Smooth muscle cell (in vitro differentiated cells): ENCODE data around the gene CHST12. TPM values are rescaled to one million over a fixed set of nuclear protein-coding genes. Genes with fewer than 3 reads are reported as not detected.

Experiments used
- DNase-seq: peaks from one replicate; lab custom pipeline; 2025; ENCODE audit not compliant: unreplicated experiment; lab: John Stamatoyannopoulos, UW
- H2AFZ ChIP-seq: fragments of 200-600 bp; sonication (generic); 2 replicates; pipeline ENCODE4 v1.6.0; 2016; ENCODE audit warnings: antibody characterized with exemption, low read depth, mild to moderate bottlenecking
- H3F3A ChIP-seq: fragments of 200-600 bp; sonication (generic); 2 replicates; pipeline ENCODE4 v1.6.0; 2017; ENCODE audit warnings: antibody characterized with exemption, low read depth
- H3K27ac ChIP-seq: fragments of 200-600 bp; sonication (generic); 2 replicates; pipeline ENCODE4 v1.5.1; 2016; ENCODE audit warnings: low read depth, mild to moderate bottlenecking
- H3K27me3 ChIP-seq: fragments of 200-600 bp; sonication (generic); 2 replicates; pipeline ENCODE4 v1.6.1; 2016; ENCODE audit warnings: low read depth, mild to moderate bottlenecking
- H3K36me3 ChIP-seq: fragments of 200-600 bp; sonication (generic); 2 replicates; pipeline ENCODE4 v1.5.1; 2016; ENCODE audit warnings: low read depth
- H3K4me1 ChIP-seq: fragments of 200-600 bp; sonication (generic); 2 replicates; pipeline ENCODE4 v1.5.1; 2016; ENCODE audit warnings: low read depth
- H3K4me2 ChIP-seq: fragments of 200-600 bp; sonication (generic); 2 replicates; pipeline ENCODE4 v1.6.0; 2016; ENCODE audit warnings: mild to moderate bottlenecking
- H3K4me3 ChIP-seq: fragments of 200-600 bp; sonication (generic); 2 replicates; pipeline ENCODE4 v1.5.1; 2016; ENCODE audit warnings: mild to moderate bottlenecking
- H3K79me2 ChIP-seq: fragments of 200-600 bp; sonication (generic); 2 replicates; pipeline ENCODE4 v1.6.0; 2016; ENCODE audit warnings: low read depth, mild to moderate bottlenecking
- H3K9ac ChIP-seq: fragments of 200-600 bp; sonication (generic); 2 replicates; pipeline ENCODE4 v1.6.0; 2016; ENCODE audit warnings: low read depth
- H3K9me3 ChIP-seq: fragments of 200-600 bp; sonication (generic); replicated peaks from 2 replicates; pipeline ENCODE4 v1.5.1; 2016; ENCODE audit warnings: low read depth
- H4K20me1 ChIP-seq: fragments of 200-600 bp; sonication (generic); 2 replicates; pipeline ENCODE4 v1.6.0; 2016; ENCODE audit warnings: low read depth
- WGBS: methylation state at CpG from one replicate; pipeline ENCODE4 v1.1.7; 2016; ENCODE audit warnings: low lambda C conversion rate; 5-methylcytosine and 5-hydroxymethylcytosine counted together
- polyA plus RNA-seq: library from polyadenylated mRNA; unstranded; fragments of >200 nt; fragmentation: Nextera tagmentation; extraction: Ambion mirVana; gene quantifications from 2 replicates; pipeline ENCODE4 v1.2.1, GENCODE V29; 2016
- total RNA-seq: library from RNA; depleted of rRNA; stranded (reverse); fragments of >200 nt; gene quantifications from 2 replicates; pipeline ENCODE4 v1.2.3, GENCODE V29; 2014
- TF ChIP-seq, protein P1 (sequence below): fragments of 200-600 bp; sonication (generic); IDR thresholded peaks from 2 replicates; pipeline ENCODE4 v1.5.1; 2017; ENCODE audit warnings: borderline replicate concordance, mild to moderate bottlenecking, antibody characterized with exemption; ENCODE audit not compliant: insufficient read depth, poor library complexity, severe bottlenecking

The CHST12 gene
- total and polyA plus RNA-seq, 2 experiments from 2014 or later, result 10.1 to 19.7 TPM

DNA sequence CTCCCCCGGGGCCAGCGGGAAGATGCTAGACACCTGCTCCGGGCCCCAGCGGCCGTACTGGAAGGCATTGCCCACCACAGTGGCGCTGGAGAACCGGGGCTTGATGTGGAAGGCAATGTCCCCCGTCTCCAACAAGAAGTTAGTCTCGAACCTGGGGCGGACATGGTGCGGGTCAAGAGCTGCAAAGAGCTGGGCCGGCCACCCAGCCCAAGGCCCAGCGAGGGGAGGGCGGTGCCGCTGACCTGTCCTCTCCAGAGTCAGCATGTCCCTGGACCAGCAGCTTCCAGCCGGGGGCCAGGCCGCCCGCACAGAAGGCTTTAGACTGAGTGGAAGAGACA is 72.2 kb downstream of the CHST12 start:
- Histone ChIP-seq H3K4me2 (no peak overlapping the region), H4K20me1 (no peaks in the 10 kb centered on the region), H3K27me3 (no peaks in the 10 kb centered on the region), H2AFZ (no peak overlapping the region), H3K27ac (no peak overlapping the region), H3K36me3 (no peaks in the 10 kb centered on the region), H3K4me1 (peaks cover 15% of the 10 kb centered on the region), H3F3A (no peaks in the 10 kb centered on the region), H3K79me2 (no peaks in the 10 kb centered on the region), H3K9me3 (no peaks in the 10 kb centered on the region), H3K4me3 (no peak overlapping the region), H3K9ac (no peak overlapping the region)
- 96% methylated on average over 18 of the region's 18 CpGs for WGBS
- TF ChIP-seq, protein P1, sequence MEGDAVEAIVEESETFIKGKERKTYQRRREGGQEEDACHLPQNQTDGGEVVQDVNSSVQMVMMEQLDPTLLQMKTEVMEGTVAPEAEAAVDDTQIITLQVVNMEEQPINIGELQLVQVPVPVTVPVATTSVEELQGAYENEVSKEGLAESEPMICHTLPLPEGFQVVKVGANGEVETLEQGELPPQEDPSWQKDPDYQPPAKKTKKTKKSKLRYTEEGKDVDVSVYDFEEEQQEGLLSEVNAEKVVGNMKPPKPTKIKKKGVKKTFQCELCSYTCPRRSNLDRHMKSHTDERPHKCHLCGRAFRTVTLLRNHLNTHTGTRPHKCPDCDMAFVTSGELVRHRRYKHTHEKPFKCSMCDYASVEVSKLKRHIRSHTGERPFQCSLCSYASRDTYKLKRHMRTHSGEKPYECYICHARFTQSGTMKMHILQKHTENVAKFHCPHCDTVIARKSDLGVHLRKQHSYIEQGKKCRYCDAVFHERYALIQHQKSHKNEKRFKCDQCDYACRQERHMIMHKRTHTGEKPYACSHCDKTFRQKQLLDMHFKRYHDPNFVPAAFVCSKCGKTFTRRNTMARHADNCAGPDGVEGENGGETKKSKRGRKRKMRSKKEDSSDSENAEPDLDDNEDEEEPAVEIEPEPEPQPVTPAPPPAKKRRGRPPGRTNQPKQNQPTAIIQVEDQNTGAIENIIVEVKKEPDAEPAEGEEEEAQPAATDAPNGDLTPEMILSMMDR, result no peak
- no peak for DNase-seq

DNA sequence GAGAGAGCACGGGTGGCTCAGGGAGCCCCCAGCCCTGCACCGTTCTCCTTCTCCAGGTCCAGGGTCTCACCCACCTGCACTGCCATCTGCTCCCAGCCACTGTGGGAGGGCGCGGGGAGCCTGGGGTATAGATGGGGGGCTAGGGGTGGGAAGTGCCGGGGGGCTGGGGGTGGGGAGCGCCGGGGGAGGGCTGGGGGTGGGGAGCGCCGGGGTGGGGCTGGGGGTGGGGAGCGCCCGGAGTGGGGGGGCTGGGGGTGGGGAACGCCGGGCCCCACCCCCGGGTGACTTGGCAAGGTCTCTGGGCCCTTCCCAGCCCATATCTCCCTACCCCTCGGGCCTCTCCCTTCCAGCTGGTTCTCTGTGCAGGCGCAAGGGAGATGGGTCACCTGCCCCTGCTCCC is 72.9 kb downstream of the CHST12 start, which contains the start of gene GRIFIN:
TSS of gene GRIFIN (minus strand) at position 101 of the 400 bp plus-strand sequence. CDS start at position 86, 15 bp downstream.
- Histone ChIP-seq H3K9ac (no peak within 1 kb of the TSS), H3K27me3 (no peaks in the 10 kb centered on the region)
- WGBS, result 96% methylated on average over 5 of the region's 16 CpGs

DNA sequence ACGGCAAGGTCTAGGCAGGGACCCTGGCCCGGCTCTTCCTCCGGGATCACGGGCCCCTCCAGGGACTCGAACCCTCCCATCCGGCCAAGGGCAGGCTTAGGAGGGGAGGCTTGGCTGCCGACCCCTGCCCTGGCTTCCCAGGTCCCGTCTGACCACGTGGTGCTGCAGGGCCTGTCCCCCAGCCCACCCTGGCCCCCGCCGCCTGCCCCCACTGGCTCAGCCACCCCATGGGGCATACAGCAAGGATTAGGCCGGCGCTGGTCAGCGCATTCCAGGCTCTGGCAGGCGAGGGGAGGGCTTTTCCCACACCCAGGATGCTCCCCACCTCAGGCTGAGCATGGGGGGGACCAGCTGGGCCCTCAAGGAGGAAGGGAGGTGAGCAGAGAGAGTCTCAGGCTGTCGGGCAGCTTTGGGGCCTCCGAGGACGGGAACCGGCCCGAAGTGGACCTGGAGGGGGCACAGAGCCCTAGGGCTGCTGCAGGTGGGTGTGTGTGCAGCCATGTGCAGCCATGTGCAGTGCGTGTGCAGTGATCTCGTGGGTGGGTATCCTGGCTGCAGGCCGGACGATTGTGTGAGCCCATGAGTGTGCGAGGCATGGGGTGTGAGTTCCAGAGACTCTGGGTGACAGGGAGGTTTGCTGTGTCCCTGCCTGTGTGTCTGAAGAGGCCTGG is 73.5 kb downstream of the CHST12 start:
- 86% methylated on average over 25 of the region's 25 CpGs for WGBS
- H3K4me2 ChIP-seq, result no peak overlapping the region
- TF ChIP-seq, protein P1, result no peak

More for the DNA sequence above, 72.9 kb downstream of the CHST12 start, which contains the start of gene GRIFIN:
- H3F3A ChIP-seq, result no peaks in the 10 kb centered on the region
- H3K4me3 ChIP-seq, result no peak within 1 kb of the TSS
- DNase-seq, result no peak
- no peaks in the 10 kb centered on the region for H3K9me3 ChIP-seq
- no peak within 1 kb of the TSS for H3K4me2 ChIP-seq
- TF ChIP-seq, protein P1, result no peak
- H4K20me1 ChIP-seq, result no peaks in the 10 kb centered on the region
- H2AFZ ChIP-seq, result no peak within 1 kb of the TSS
- H3K27ac ChIP-seq, result no peak within 1 kb of the TSS
- no peaks in the 10 kb centered on the region for H3K79me2 ChIP-seq
- H3K36me3 ChIP-seq, result no peaks in the 10 kb centered on the region
- peaks cover 15% of the 10 kb centered on the region for H3K4me1 ChIP-seq

More for the DNA sequence above, 73.5 kb downstream of the CHST12 start:
- H3K27ac ChIP-seq, result no peak overlapping the region
- H3K9me3 ChIP-seq, result no peaks in the 10 kb centered on the region
- H3K79me2 ChIP-seq, result no peaks in the 10 kb centered on the region
- H4K20me1 ChIP-seq, result no peaks in the 10 kb centered on the region
- no peaks in the 10 kb centered on the region for H3K36me3 ChIP-seq
- H3F3A ChIP-seq, result no peaks in the 10 kb centered on the region
- DNase-seq, result no peak
- peaks cover 15% of the 10 kb centered on the region for H3K4me1 ChIP-seq
- no peaks in the 10 kb centered on the region for H3K27me3 ChIP-seq
- no peak overlapping the region for H3K9ac ChIP-seq
- no peak overlapping the region for H3K4me3 ChIP-seq
- no peak overlapping the region for H2AFZ ChIP-seq
